SU-DHL-6 (cell line): ENCODE measurements around the gene TREX2.

Experiments
- CTCF ChIP-seq: fragments of 200-600 bp; sonication (generic); IDR thresholded peaks from one replicate; pipeline ENCODE4 v1.5.1; 2017; ENCODE audit warnings: antibody characterized with exemption, mild to moderate bottlenecking, low read length, moderate library complexity; ENCODE audit not compliant: insufficient read depth, poor library complexity, severe bottlenecking
- EZH2phosphoT487 ChIP-seq: fragments of 200-600 bp; sonication (generic), shearing (Covaris generic); conservative IDR thresholded peaks from 2 replicates; pipeline ENCODE4 v1.6.1; 2018; ENCODE audit warnings: mild to moderate bottlenecking, antibody characterized with exemption, low read length, moderate library complexity, mixed read lengths

- TF ChIP-seq CTCF (no peak), EZH2phosphoT487 (no peak)
These were observed 2.9 kb upstream of the TREX2 start for GRCh38 chrX:153448556-153449367.
